Measurements from ENCODE around the gene AGBL1.

Gene AGBL1

DNA sequence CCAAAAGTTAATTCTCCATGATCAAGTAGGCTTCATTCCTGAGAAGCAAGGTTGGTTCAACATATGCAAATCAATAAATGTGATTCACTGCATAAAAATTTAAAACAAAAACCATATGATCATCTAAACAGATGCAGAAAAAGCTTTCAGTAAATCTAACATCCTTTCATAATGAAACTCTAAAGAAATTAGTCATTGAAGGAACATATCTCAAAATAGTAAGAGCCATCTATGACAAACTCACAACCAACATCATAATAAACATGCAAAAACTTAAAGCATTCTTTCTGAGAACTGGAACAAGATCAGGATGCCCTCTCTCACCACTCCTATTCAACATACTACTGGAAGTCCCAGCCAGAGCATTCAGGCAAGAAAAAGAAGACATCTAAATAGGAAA is 254.1 kb downstream of the AGBL1 start:
- DNase-seq: no peak

DNA sequence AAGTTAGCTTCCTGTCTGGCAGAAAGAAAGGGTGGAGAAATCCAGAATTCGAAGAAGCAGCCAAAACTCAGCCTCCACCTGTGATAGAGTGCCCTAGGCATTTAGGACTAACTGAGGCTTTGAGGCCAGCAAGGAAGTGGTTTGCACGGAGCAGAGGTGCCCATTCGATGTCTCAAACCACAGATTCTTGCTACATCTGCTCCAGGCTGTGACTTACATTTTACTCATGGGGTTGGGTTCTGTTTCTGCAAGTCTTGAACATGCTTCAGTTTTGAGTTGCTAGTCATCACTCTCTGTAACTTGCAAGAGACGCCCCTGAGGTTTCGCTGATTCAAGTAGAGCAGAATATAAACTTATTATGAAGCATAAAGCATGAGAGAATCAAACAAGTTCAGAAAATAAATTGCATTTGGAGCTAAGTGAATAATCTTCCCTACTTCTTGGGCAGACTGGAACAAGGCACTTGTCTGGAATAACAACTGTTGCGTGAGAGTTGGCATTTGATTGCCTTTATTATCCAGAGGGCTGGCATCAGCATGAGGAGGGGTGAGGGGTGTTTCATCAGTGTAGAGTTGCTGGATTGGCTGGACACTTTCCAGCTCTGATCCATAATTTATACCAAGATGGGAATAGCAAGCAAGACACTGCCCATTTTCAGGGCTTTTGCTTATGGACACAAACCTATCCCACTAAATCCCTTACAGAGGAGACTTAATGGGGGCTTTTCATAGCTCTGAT is 256.5 kb downstream of the AGBL1 start:
- DNase-seq: no peak

DNA sequence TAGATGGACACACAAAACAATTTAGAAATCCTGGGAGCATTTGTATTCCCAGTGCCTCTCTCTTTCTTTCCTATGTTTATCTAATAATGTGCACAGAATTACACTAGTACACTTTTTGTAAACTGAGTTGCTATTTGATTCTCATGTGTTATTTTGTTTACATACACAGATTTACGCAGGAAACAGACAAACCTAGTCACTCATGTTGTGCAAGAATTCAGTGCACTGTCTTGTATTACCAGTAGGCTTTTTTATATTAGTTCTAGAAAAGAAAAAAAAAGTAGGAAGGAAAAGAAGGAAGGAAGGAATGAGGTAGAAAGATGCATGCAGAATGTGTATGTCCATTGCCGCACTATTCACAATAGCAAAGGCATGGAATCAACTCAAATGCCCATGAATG is 257.4 kb downstream of the AGBL1 start:
- DNase-seq: no peak

- DNase-seq: no peak
These were observed 267.6 kb downstream of the AGBL1 start for GRCh38 chr15:86347245-86347644.

- DNase-seq: no peak
These were observed 269.9 kb downstream of the AGBL1 start for GRCh38 chr15:86349565-86349964.

- no peak for DNase-seq
These were observed 273.5 kb downstream of the AGBL1 start for GRCh38 chr15:86353213-86353612.

DNA sequence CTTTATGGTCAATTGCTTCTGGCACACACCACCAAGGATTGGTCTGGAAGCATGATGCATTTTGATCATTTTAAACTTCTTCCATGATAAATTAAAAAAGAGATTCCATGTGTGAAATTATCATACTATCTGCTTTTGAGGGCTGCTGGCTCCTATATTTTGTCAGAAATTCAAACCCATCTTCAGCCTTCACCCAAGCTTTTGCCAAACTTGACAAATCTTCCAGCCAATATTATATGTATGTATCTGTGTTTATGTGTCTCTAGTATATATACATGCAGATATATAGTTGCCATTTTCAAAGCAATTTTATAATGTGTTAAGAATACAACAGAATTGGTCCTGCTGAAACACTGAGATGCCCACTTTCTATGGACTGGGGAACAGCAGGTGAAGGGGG is 275.7 kb downstream of the AGBL1 start:
- DNase-seq: no peak

GRCh38 chr15:86355801-86356200 is 276.1 kb downstream of the AGBL1 start:
- no peak for DNase-seq

- DNase-seq: no peak
These were observed 282.9 kb downstream of the AGBL1 start for GRCh38 chr15:86362555-86362954.

DNA sequence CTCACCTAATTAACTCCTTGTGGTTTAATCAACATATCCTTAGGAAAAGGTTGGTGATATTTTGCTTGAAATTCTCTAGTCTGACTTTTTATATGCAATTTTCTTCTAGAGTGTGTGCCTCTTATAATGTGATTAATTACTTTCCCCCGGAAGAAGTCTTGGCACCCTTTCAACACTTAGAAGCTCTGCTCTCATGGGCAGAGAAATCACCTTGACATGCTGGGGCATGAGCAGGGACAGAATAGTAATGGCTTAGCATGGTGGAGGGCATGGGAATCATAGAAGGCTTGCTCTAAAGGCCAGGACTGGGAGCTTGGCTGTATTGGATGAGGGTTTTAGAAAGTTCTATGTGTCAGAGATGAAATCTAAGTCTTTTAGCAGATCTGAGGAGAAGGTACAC is 293.5 kb downstream of the AGBL1 start:
- DNase-seq: no peak

DNA sequence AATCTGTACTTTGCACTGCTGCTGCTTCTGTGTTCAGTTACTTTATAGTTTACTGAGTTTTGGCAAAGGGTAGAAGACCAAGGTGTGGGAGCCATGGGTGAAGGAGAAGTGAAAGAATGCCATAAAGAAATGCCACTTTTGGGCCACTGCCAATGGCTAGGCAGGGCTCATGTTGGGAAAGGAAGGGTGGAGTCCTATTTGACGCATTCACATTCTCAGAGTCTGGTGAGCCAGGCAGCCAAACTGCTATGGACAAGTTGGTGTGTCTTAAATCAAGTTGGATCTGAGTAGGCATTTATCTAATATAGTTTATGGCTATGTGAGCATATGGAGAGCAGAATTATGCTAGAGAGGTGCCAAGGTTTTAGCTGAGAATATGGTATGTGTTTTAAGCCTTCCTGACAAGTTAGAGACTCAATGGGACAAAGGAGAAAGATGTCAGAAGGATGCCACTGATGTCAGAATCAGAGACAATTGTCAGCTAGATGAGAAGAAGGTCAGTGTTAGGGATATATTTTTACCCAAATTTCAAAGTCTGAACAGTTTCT is 296.1 kb downstream of the AGBL1 start:
- DNase-seq: no peak

DNA sequence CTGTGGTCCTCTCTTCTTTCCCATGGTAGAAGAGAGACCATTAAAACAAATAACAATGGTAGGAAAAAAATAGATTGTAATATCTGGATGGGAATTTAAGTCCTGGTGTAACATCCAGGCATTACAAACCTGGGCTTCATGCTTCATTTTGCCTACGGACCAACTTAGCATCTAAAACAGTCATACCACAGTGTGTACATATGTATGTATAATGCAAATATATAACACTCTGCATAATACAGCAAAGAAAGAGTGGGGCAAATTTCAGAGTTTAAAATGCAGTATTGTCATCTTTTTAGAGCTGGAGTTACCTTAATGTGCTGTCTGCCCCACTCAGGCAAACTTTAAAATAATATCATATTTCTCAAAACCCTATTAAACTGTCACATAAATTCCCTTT is 298.2 kb downstream of the AGBL1 start:
- no peak for DNase-seq

DNA sequence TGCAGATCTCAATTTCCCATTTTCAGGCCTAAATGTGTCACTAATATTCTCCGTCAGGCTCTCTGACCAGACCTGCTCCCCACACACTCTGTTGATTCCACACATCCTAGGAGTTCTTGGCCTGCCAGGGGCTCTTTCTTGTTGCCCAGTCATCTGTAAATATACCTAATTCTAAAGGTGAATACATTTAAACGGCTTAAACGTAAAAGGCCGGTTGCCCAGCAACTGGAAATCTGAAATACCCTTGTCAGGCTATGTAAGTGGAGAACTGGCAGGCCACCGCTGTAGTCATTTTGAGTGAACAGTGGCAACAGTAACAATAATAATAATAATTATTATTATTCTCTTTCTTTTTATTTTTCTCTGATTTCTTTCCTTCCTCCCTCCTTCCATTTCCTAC is 302.7 kb downstream of the AGBL1 start:
- DNase-seq: no peak

GRCh38 chr15:86383611-86384010 is 303.9 kb downstream of the AGBL1 start:
- DNase-seq: no peak

DNA sequence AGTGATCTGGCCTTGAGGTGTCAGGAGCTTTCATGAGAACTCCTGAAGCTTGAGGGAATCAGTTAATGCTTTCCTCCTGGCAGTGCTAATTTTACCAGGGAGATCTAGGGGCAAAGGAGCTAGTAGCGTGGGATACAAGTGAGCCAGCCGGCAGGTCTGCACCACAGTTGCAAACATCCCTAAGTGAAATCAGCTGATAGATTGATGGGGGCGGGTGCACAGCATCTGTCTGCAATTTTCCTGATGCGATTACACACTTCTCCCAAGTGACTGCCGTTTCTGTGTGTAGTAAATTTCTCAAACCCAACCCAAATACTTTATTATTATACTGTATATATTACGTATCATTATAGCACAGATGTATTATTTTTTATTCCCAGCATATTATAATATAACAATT is 304.5 kb downstream of the AGBL1 start:
- DNase-seq: no peak

- no peak for DNase-seq
These were observed 312.6 kb downstream of the AGBL1 start for GRCh38 chr15:86392296-86392695.

DNA sequence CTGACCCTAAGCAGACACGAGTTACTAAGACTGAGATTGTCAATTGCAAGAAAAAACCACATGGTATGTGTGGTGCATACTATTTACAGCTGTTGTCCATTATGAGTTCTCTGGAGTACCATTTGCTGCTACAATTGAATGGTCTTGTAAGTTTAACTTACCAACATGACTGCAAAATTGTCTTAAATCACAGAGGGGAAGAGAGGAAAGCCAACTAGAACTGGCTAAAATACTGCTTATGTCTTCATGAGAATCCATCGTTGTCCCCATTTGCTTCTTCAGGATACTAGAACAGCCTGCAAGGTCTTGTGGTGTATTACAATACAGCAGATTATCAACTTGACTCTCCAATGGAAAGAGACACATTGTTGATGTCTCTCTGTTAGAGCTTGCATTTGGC is 313.2 kb downstream of the AGBL1 start:
- DNase-seq: no peak

- no peak for DNase-seq
These were observed 315.2 kb downstream of the AGBL1 start for GRCh38 chr15:86394866-86395265.

DNA sequence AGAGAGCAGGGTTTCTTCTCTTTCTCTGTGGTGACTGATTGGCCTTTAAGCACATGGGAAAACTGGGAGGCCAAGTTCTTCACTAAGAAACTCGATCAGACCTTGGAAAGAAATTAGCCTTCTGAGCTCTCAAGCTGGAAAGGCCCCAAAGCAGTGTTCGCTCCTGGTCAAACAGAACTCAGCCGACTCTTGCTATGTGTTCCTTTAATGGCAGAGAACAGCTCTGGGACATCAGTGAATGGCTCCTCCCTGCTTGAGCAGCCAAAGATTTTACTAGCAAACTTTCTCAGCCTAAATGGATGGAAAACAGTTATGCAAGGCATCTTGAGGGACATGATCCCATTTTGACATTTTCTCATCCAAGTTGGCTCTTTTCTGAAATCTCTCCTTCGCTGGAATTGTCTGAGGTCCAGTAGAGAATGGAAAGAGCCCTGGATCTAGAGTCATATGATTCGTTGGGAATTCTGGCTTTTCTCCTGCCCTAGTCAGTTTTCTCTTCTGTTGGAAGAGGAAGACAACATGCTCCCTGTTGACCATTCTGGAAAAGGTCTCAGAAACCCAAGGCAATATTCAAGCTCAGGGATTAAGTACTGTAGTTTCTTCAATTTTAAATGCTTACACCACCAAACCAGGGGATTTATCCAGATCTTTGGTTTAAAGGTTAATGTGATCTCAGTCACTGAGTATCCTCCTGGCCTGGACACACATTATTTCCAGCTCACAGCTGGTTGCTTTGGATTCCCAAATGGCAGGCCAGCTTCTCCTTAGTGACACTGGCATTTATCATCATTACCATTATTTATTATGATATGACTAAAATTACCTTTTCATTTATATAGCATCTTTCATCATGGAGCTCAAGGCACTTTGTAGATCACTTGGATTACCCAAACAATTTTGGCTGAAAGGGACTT is 319.6 kb downstream of the AGBL1 start:
- DNase-seq: no peak

- DNase-seq: no peak
These were observed 323.6 kb downstream of the AGBL1 start for GRCh38 chr15:86403221-86403620.

GRCh38 chr15:86403914-86404583 is 324.4 kb downstream of the AGBL1 start:
- DNase-seq: no peak

DNA sequence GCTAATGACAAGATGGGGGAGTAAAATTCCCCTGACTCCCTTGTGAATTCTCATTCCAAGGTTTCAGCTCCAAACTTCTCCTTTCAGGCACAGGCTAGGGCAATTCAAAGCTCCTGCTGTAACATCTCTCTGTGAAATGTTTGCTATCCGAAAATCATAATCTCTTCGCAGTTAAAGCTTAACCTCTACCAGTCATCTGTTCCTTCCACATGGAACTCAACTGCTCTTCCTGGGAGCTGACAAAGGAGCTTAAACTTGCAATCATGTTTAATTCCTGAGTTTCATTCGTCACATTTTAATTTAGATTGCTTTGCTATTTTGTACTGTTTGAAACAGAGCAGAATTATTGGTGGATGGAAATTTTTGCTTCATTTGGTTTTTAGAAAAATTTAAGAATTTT is 328.6 kb downstream of the AGBL1 start:
- DNase-seq: no peak

GRCh38 chr15:86411916-86412315 is 332.2 kb downstream of the AGBL1 start:
- no peak for DNase-seq

All from CD4-positive, alpha-beta T cell treated with Interleukin-21 for 1 hour (primary cell).